ENCODE measurements around the gene CDH2.

The CDH2 gene

DNA sequence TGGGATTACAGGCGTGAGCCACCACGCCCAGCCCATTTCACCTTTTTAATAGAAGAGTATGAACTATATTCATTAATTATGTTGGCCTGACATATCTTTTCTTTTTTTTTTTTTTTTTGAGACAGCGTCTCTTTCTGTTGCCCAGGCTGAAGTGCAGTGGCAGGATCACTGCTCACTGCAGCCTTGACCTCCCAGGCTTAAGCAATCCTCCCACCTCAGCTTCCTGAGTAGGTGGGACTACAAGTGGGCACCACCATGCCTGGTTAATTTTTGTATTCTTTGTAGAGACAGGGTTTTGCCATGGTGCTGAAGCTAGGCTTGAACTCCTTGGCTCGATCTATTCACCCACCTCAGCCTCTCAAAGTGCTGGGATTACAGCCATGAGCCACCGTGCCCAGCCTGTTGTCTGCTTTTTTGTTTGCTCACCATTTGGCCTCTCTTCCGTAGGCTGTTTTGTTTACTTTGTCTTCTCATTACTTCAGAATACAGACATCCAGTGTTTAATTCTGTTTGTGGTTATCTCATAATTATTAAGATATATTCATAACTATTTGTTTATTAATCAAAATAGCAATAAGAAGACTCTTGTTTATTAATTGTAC, 16.3 kb upstream of the CDH2 start:
- no peak for TF ChIP-seq ZFX (IDR thresholded peaks at IDR 0.05)
- TF ChIP-seq, protein P1, sequence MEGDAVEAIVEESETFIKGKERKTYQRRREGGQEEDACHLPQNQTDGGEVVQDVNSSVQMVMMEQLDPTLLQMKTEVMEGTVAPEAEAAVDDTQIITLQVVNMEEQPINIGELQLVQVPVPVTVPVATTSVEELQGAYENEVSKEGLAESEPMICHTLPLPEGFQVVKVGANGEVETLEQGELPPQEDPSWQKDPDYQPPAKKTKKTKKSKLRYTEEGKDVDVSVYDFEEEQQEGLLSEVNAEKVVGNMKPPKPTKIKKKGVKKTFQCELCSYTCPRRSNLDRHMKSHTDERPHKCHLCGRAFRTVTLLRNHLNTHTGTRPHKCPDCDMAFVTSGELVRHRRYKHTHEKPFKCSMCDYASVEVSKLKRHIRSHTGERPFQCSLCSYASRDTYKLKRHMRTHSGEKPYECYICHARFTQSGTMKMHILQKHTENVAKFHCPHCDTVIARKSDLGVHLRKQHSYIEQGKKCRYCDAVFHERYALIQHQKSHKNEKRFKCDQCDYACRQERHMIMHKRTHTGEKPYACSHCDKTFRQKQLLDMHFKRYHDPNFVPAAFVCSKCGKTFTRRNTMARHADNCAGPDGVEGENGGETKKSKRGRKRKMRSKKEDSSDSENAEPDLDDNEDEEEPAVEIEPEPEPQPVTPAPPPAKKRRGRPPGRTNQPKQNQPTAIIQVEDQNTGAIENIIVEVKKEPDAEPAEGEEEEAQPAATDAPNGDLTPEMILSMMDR (conservative IDR thresholded peaks at IDR 0.05) = no peak
- H3K27ac ChIP-seq = no peak overlapping the region

DNA sequence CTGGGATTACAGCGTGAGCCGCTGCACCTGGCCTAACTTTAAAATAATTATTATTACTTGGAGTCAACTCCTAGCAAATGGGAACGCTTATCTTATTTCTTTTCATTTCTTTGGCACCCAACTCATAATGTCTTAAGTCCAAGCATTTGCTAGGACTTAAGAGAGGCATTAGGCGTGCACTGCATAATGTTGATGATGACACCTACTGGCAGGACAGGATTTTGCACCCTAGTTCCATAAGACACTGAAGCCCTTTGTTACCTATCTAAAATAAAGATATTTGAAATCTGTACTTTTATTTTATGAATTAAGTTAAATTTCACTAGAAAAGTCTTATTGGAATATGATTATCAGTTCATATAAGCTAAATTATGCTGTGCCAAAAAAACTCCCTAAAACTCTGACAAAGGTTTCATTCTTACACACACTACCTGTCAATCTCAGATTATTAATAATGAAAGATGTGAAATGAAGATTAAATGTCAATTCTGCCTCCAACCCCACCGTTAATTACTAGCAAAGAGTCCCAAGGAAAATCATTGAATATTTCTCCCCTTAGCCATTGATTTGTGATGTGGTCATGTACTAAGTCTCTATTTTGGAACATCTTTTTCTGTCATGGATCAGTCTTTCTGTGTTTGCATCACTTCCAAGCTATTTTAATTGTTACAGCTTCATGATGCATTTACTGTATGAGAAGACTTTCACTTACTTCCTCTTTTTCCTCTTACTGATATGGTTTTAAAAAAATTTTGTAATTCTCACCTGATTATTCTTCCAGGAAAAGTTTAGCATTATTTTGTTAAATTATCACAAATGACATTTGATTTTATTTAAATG, 12.7 kb upstream of the CDH2 start:
- H3K27ac ChIP-seq = no peak overlapping the region
- TF ChIP-seq, protein P1 (conservative IDR thresholded peaks at IDR 0.05) = peak; percentile 87
- TF ChIP-seq ZFX (IDR thresholded peaks at IDR 0.05) = no peak

DNA sequence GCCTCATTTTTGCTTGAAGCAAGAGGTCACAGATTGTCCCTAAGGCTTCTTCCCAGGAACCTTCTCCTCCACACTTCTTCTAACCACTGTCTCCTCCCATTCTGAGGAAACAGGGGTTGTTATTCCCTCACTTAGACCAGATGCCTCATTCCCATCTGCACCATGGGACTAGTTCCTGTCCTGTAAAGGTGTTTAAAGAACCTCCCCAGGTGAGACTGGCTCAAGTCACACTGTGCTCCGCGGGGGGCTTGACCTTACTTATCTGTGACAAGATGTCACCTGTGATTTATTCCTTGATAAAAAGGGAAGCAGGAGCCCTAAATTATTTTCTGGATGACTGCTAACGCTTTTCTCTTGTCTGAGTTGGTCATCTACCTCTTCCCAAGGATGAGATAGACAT, 8.2 kb upstream of the CDH2 start:
- no peak overlapping the region for H3K27ac ChIP-seq
- TF ChIP-seq ZFX (IDR thresholded peaks at IDR 0.05) = no peak
- TF ChIP-seq, protein P1 (conservative IDR thresholded peaks at IDR 0.05) = no peak

DNA sequence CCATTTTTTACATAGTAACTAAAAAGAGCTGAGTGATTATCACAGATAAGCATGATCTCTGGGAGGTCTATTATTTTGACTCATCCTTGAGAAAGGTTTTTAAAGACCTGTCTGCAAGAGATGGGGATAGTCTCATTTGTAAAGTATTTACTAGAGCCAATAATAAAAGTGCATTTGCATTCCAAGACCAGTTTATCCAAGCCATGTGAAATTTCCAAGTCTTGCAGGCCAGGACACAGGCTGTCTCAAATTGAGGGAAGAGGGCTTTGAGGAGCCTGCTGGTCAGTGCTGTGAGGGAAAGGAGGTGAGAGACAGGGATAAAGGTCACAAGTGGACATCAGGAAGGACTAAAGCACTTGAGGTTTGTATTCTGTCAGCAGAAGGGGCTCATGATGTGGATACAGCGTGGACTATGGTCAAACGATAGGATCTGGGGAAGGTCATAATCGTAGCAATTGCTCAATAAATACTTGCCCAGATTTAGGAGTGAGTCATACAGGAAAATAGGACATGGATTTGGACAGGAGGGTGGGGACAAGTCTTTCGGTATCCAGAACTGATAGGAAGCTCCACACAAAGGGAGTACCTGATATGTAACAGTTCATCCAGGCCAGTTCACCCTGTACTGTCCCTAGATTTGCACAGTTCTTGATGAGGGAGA, 6.6 kb upstream of the CDH2 start:
- H3K27ac ChIP-seq = no peak overlapping the region
- TF ChIP-seq ZFX (IDR thresholded peaks at IDR 0.05) = no peak
- TF ChIP-seq, protein P1 (conservative IDR thresholded peaks at IDR 0.05) = no peak

DNA sequence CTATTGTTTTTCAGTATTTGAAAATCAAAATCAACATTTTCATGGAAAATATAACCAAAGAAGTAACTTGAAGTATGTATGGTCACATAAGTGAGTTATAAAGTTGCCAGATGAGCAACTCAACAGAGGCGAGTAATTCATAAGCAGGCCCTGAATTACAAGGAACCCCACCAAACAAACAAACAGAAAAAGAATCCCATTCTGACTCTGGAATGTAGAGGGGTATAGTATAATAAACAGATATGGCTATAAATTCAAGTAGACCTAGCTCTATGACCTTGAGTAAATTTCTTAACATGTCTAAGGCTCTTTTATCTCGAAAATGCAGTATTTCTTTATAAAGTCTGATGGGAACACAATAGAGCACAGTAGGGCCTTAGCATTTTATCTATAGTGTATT, 4.7 kb upstream of the CDH2 start:
- no peak for TF ChIP-seq ZFX (IDR thresholded peaks at IDR 0.05)
- TF ChIP-seq, protein P1 (conservative IDR thresholded peaks at IDR 0.05) = no peak
- H3K27ac ChIP-seq = no peak overlapping the region

DNA sequence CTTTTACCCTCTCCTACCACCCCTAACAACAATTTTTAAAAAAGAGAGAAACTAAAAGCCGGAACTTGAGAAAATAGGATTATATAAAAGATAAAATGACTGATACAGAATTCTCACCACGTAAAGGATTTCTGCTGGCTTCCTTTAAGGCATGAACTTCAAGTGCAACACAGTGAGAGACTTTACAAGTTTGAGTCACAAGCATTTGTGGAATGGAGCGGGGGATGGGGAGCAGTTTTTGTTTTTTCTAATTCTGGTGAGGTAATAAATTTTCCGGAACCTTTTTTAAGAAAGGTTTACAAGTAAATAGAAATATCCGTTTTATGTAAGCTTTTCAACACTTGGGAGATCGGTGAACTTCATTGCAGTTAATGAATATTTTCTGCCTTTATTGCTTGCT, 1.8 kb upstream of the CDH2 start:
- TF ChIP-seq, protein P1 (conservative IDR thresholded peaks at IDR 0.05) = no peak
- no peak for TF ChIP-seq ZFX (IDR thresholded peaks at IDR 0.05)
- H3K27ac ChIP-seq = no peak overlapping the region
